ENCODE data around the gene NR3C2.
A peak's percentile ranks its signal among the peaks of the same experiment; 100 is the strongest.

Gene NR3C2

DNA sequence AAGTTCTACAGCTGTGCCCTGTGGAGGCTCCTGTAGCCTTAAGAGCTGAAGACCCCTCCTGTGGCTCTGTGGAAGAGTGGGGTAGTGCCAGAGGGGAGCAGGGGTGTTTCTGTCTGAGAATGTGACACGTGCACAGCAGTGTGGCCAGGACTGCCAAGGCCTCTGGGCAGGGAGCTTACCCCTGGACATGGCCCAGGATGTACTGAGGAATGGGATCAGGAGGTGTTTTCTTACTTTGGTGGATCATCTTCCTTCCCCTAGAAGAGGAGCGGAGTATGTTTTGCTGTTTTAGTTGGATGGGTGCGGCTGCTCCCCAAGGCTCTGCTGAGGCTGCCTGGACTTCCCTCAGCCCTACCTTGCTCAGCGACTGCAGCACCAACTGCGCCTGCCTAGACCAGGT lies 367.8 kb downstream of the NR3C2 start:
- no peak for DNase-seq (ENCODE audit: low read depth)

DNA sequence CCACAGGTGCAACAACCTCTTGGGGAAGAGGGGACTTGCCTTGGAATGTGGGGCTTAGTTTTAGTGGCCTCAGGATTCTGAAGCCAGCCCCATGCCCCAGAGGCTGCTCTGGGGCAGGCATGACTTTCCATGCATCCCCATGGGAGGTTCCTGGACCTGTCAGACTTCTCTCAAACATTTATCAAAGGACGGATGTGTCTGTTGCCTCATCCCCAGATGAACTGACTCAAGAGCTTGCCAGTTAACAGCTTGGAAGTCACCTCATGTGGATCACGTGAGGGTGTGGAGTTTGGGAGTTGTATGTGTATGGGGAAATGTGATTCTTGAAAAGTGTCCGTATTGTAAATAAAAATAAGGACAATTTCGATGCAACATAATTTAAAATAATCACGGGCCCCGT lies 368.9 kb downstream of the NR3C2 start:
- no peak for DNase-seq (ENCODE audit: low read depth)

DNA sequence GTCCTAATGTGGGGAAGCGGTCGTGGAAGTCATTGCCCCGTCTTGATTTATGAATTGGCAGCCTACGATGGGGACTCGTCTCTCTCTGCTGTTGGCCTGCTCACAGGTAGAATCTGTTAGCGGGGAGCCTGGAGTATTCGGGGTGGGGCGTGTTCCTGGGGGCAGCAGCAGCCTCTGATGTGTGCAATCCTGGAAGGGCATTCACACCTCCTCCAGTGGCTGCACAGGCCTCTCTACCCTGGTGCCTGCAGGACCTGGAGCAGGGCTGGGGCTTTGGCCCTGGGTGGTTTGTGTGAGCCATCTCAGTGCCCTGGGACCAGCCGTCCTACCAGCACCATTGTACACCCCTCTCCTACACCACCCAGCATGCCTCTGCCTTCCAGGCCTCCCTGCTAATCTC lies 369.4 kb downstream of the NR3C2 start:
- no peak for DNase-seq (ENCODE audit: low read depth)

DNA sequence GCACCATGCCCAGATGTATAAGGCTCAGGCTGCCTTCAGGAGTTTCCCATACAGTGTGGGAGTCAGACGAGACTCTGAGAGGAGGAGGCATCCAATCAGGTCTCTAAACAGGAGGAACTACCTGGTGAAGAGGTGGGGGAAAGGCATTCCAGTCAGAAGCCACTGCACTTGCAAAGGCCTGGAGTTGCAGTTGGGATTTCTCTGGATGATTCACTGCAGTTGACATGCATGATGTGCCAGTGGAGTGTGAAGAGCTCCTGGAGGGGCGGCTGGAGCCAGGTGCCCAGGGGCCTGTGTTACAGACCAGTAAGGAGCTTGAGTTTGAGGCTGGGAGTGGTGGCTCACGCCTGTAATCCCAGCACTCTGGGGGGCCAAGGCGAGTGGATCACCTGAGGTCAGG lies 371.2 kb downstream of the NR3C2 start:
- no peak for DNase-seq (ENCODE audit: low read depth)

GRCh38 chr4:148069895-148070178 lies 372.4 kb downstream of the NR3C2 start:
- no peak for DNase-seq (ENCODE audit: low read depth)

DNA sequence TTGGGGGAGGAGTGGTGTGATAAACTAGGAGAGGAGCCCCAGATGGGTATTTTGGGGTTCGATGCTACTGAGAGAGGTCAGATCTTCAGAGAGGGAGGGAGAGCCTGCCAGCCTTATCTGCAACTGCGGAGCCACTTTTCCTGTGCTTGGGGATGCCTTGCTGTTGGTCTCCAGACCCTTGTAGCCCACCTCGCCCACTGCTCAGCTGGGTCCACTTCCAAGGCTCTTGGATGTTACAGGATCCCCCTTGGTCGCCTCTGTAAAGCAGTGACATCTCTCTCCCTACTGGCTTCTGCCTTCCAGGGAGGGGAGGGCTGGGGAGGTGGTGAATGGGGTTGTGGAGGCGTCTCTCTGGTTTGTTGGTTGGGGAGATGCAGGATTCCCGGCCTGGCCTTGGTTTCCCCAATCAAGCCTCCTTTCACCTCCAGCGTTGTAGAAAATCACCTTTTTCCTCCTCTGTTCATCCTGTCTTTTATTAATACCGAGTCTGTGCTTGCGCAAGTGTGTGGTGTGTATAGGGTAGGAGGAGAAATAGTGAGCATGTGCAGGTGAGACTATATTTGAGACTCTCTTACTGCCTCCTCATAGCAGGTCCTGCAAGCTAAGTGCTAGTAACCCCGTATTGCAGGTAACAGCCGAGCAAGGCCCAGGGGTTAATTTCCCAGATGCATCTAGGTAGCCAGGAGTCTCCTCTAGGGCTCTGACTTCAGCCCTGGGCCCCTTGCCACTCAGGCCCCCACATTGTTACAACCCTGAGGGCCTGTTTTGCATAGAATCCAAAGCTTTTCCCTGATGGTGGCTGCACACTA lies 372.9 kb downstream of the NR3C2 start:
- no peak for DNase-seq (ENCODE audit: low read depth)

DNA sequence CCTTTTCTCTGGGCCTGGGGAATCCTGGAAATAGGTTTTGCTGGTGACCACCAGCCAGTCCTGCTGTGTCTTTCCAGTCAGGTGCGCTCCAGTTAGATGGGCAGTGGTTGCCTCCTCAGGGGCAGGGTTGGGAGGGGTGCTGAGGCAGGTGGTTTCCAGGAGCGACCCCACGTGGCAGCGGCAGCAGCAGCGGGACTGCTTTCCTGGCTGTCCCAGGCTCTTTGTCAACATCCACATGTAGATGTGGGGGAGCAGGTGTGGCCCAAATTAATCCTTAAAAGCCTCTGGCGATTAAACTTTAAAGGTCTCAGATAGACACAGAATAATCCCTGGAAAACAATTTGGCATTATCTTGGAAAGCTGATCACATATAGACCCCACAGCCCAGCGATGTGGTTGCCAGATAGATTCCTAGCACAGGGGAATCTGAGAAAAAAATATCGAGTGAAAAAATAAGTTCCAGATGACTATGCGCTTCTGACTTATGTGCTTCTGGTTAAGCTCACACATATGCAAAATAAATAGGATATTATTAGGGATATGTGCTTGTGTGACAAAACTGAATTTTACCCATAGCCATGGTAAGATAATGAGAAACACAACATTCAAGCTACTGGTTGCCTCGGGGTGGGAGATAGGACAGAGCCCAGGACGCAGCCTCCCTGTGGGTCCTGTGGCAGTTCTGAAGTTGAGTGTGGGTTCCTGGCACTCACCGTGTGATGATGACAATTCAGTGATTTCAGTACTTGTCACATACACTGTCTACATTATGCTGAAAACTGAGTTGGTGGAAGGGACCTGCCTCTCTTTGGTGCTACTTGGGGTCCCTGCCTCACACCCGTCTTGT lies 373.9 kb downstream of the NR3C2 start:
- no peak for DNase-seq (ENCODE audit: low read depth)

DNA sequence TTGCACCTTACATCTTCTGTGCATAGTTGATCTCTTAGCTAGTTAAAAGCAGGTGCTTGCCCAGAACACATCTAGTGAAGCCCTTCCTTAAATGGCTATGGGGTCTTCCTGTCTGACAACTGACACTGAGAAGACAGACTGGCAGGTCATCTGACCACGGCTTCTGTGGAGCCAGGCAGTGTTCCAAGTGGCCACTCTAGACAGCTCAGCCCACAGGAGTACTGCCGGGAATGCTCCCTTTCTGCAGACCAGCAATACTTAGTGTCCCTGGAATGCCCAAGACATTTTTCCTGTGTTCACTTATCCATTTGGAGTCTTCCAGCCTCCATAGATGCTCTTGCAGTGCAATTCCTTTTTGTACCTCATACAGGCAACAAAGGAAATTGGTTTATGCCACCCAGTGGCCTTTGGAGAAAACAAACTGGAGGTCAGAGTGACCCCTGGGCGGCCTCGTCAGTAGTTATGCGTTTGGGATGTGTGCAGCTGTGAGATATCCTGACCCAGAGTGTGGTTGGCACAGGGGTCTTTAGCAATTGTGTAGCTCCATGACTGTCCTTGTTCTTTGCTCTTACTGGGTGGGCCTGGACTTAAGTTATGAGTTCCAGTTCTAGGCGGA lies 374.8 kb downstream of the NR3C2 start:
- no peak for DNase-seq (ENCODE audit: low read depth)

GRCh38 chr4:148065075-148065474 lies 377.1 kb downstream of the NR3C2 start:
- peak; percentile 64 for DNase-seq (ENCODE audit: low read depth)

- no peak for DNase-seq (ENCODE audit: low read depth)
Observed at GRCh38 chr4:148064451-148064850, 377.8 kb downstream of the NR3C2 start.

DNA sequence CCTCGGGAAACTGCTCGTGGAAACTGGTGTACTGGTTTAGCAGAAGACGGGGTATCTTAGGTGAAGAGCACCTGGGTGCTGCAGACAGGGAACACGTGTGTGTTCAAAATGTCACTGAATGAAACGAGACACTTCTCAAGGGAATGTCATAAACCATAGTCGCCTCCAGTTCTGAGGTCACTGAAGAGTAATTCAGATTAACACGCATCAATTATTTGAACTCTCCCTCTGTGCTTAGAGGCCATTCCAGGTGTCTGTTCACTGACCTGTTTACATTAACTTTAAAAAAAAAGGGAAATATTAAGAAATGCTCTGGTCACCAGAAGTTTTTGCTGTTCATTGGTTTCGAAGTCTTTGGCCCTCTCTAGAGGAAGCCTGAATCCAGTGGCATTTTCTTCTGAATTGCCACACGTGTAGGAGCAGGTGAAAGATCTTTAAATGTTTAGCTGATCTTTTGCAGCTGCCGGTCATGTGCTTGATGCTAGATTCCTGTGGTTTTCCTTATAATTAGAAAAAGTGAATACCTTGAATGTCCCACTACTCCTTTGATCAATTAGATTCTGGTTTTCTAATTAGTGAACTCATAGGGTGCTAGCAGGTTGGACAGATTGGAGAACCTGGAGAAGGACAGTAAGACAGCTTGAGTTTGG lies 379.8 kb downstream of the NR3C2 start:
- DNase-seq (ENCODE audit: low read depth) = no peak

GRCh38 chr4:148061795-148062194 lies 380.4 kb downstream of the NR3C2 start:
- DNase-seq (ENCODE audit: low read depth) = no peak

GRCh38 chr4:148061141-148061481 lies 381.1 kb downstream of the NR3C2 start:
- no peak for DNase-seq (ENCODE audit: low read depth)

- no peak for DNase-seq (ENCODE audit: low read depth)
Observed at GRCh38 chr4:148060264-148061140, 381.7 kb downstream of the NR3C2 start.

DNA sequence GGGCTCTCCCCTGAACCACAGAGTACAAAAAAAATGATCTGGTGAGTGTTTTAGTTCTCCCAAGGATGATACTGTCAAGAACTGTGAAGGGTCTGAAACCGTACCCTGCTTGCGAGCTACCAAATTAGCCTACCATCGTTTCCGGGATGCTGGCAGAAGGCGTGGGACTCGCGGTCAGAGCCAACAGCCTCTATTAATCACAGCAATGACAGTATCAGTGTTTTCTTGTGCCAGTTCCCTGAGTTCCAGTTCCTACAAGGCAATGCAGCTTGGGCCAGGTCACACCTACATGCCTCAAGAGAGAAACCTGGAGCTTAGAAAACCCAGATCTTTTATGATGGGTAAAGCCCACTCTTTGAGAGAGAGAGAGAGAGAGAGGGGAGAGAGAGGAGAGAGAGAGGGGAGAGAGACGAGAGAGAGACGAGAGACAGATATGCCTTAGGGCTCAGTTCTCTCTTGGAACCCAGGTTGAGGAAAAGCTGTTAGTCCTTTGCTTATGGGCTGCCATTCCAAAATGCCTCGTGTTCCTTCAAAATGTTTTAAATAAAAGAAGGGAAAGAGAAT lies 382.5 kb downstream of the NR3C2 start:
- DNase-seq (ENCODE audit: low read depth) = no peak

DNA sequence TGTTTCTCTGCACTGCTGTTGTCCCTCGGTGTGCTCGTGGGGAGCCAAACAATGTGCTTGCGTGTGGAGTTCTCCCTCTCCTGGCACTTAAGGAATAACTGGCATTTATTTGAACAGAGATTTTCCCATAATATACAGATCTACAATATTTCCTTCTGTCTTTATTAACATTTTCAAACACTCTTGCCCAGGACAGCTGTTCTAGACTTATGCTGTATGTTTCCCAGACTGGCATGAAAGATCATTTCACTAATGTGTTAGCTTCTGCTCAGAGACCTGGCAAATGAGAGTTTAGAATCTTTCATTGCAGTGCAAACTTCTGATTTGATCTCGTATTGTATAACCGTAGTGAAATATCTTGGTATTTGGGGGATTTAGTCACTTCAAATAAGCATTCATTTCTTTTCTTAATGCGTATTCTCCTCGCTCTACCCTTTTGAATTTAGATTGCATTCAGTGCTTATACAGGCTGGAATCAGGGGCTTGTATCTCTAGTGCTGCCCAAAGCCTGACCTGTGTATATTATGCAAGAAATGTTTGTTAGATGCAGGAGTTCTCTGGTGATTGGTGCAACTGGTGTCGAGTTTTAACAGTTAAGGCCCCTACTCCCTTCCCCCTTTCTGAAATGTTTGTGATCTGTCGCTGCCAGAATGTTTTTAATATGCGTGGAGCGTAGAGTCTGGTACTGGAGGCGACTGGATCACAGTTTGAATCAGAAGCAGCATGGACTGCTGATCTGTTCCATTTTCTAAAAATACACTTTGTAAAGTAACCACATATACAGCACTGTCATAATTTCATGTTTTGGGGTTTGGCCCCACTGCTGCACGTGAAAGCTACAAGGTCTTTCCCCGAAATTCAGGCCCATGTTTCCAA lies 384.0 kb downstream of the NR3C2 start:
- DNase-seq (ENCODE audit: low read depth) = no peak

DNA sequence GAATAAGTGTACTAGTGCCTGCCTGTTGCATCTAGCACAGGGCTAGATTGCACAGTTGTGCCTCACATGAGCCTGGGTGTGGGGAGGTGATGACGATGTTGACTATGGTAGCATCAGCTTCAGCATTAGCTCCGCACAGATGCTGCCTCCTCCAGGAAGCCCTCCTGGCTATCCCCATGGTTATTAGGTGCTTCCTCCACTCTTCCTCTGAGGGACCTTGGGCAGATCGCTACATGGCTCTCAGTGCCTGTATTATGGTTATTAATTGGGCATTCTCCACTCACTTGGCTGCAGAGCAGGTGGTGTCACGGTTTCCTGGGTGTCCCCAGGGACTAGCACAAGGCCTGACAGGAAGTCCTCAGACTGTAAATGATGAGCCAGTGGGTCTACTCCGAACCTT lies 384.7 kb downstream of the NR3C2 start:
- DNase-seq (ENCODE audit: low read depth) = no peak

DNA sequence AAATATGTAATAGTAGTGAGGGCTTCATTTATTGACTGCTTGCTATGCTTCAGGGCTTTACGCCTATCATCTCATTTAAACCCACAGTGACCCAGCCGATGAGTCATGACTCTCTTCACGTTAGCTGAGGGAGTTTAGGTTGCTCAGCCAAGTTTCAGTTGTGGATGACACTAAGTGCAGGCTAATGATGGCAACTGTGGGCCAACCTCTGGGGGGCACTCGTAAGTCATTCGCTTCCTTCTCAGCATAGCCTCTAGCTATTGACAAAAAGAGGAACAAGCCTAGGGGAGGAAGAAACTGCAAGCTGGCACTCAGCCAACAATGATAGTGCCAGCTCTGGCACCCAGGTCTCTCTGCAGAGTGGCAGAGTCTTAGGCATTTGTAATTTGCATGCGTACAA lies 385.3 kb downstream of the NR3C2 start:
- peak; percentile 19 for DNase-seq (ENCODE audit: low read depth)

- no peak for DNase-seq (ENCODE audit: low read depth)
Observed at GRCh38 chr4:148055844-148056243, 386.4 kb downstream of the NR3C2 start.

DNA sequence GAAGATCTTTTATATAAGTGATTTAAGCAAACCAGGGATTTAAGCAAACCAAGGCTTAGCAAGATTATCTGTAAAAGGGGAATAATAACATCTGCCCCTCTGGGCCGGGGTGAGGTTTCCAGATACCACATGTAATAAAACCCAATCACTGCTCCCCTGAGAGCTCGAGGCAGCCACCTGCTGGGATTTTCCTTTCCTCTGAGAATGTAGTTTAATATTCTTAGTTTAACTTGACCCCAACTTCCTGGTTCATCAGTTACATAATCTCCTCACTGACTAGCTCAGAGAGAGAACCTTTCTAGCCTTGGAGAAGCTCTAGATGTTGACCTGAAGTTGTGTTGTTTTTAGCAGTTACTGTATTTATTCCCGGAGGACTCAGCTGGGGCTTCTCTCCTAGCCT lies 387.9 kb downstream of the NR3C2 start:
- no peak for DNase-seq (ENCODE audit: low read depth)
